ENCODE data around the gene RBMS3. TPM values are rescaled to one million over a fixed set of nuclear protein-coding genes. Genes with fewer than 3 reads are reported as not detected.

The RBMS3 gene
- total and polyA plus RNA-seq, 2 of the 8 experiments (the other 6 are each of a cell fraction or from before 2014, with no cell fraction given): 3.7 to 6.9 TPM

DNA sequence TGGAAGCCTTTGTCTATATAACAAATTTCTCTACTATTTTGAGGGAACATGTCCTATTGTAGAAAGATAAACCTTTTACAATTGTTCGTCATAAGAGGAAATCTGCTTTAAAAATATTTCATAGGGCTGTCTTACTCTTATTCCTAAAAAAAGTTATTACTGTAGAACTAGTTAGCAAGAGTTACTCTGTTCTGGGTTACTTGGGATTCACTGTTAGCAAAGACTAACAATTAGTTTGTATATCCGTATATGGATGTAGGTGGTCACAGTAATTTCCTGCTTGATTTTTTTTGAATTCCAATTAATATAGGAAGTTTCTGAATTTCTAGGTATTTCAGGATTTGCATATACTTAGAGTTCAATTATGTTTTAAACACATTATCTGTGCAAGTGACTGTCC, 413.5 kb downstream of the RBMS3 start:
- H2BK120ac ChIP-seq (replicated peaks; ENCODE audit: low read depth, low read length): no peak overlapping the region
- H3K23ac ChIP-seq (ENCODE audit: insufficient read length): no peak overlapping the region
- H3K23me2 ChIP-seq (ENCODE audit: low read depth, low read length): no peaks in the 10 kb centered on the region
- no peak overlapping the region for H4K91ac ChIP-seq (replicated peaks; ENCODE audit: insufficient read length, low read length)
- DNase-seq (ENCODE audit: low read depth in 1 of 2, low spot score in 2 of 2) (no peak), FAIRE-seq (no peak)
- no peak overlapping the region for H4K5ac ChIP-seq (ENCODE audit: insufficient read length, low read depth, low read length)
- ChIA-PET POLR2A (ENCODE audit: partially characterized antibody) (interaction anchor here (0.7 kb wide), 1 partner anchor 222 kb away, joined by 3 read pairs; no protein-coding TSS in a partner anchor), CTCF (ENCODE audit: partially characterized antibody) (no interaction called here)
- H2AK5ac ChIP-seq (ENCODE audit: low read depth, low read length): no peak overlapping the region
- H3K27ac ChIP-seq (ENCODE audit: low read depth, low read length): no peak overlapping the region
- H2BK5ac ChIP-seq (ENCODE audit: low read depth, low read length): no peak overlapping the region
- H2BK12ac ChIP-seq (ENCODE audit: low read depth, low read length): no peak overlapping the region
- H4K8ac ChIP-seq (ENCODE audit: extremely low read depth, insufficient read depth, low read length): no peak overlapping the region
- H3K4me2 ChIP-seq (ENCODE audit: insufficient read depth in 1 of 2, low read depth in 2 of 2, low read length in 2 of 2): no peak overlapping the region
- no peak overlapping the region for H3K9ac ChIP-seq (replicated peaks in 1 of 4; ENCODE audit: extremely low read depth in 1 of 4, low read depth in 3 of 4, low read length in 3 of 4)
- no peak overlapping the region for H2BK20ac ChIP-seq (ENCODE audit: low read length)
- no peak overlapping the region for H3K14ac ChIP-seq (ENCODE audit: insufficient read length)
- peaks cover 0 to 5% (median 3%) of the 10 kb centered on the region in 4 experiments; a peak in 4 of 7 replicates for H3K4me1 ChIP-seq (replicated peaks in 1 of 4; ENCODE audit: control insufficient read depth in 3 of 4, insufficient read depth in 4 of 4, low read length in 3 of 4)
- no peaks in the 10 kb centered on the region for H3K9me3 ChIP-seq (ENCODE audit: insufficient read depth in 2 of 2, low read depth in 1 of 2, low read length in 1 of 2)
- no peaks in the 10 kb centered on the region for H3K36me3 ChIP-seq (ENCODE audit: control insufficient read depth in 2 of 4, insufficient read depth in 4 of 4, low read length in 3 of 4)
- H3K79me2 ChIP-seq (ENCODE audit: control insufficient read depth in 1 of 2, insufficient read depth in 2 of 2, low read length in 2 of 2): no peaks in the 10 kb centered on the region
- H3K4ac ChIP-seq (replicated peaks; ENCODE audit: insufficient read length, low read depth, low read length): no peak overlapping the region
- H3K4me3 ChIP-seq (ENCODE audit: extremely low read depth in 1 of 4, insufficient read depth in 2 of 4, low read depth in 3 of 4, low read length in 4 of 4): no peak overlapping the region
- H4K20me1 ChIP-seq (replicated peaks in 1 of 2; ENCODE audit: control insufficient read depth in 1 of 2, insufficient read depth in 2 of 2, low read length in 2 of 2): no peaks in the 10 kb centered on the region
- peaks cover 0 to 1% (median 0%) of the 10 kb centered on the region in 4 experiments; a peak in 1 of 7 replicates for H3K27me3 ChIP-seq (replicated peaks in 1 of 4; ENCODE audit: control insufficient read depth in 3 of 4, extremely low read depth in 1 of 4, insufficient read depth in 3 of 4, low read length in 3 of 4)
- no peak overlapping the region for H2BK15ac ChIP-seq (ENCODE audit: low read length)
- no peak overlapping the region for H3K56ac ChIP-seq (replicated peaks; ENCODE audit: insufficient read length, low read depth, low read length)
- H3K79me1 ChIP-seq (ENCODE audit: low read depth, low read length): no peaks in the 10 kb centered on the region
- H2AFZ ChIP-seq (ENCODE audit: low read length): no peak overlapping the region
- 74% methylated on average over 2 of the region's 2 CpGs; no CpG with 5 or more reads in 1 of the 2 experiments for WGBS, 2 experiments (ENCODE audit: extremely low coverage in 1 of 2, insufficient coverage in 1 of 2, insufficient read length in 1 of 2, insufficient replicate concordance in 2 of 2, low coverage in 1 of 2, low lambda C conversion rate in 2 of 2, missing lambda C conversion rate in 1 of 2)
- H3K18ac ChIP-seq (ENCODE audit: extremely low read depth, low read length): no peak overlapping the region
- no peak for TF ChIP-seq SP4 (IDR thresholded peaks at IDR 0.05; ENCODE audit: low read length)
- TF ChIP-seq, protein P1, sequence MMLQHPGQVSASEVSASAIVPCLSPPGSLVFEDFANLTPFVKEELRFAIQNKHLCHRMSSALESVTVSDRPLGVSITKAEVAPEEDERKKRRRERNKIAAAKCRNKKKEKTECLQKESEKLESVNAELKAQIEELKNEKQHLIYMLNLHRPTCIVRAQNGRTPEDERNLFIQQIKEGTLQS (IDR thresholded peaks at IDR 0.05; ENCODE audit: insufficient read depth, low read depth, low read length): no peak
- TF ChIP-seq SUZ12 (IDR thresholded peaks at IDR 0.05; ENCODE audit: low read length): no peak
- no peak for TF ChIP-seq SAP30 (IDR thresholded peaks at IDR 0.05; ENCODE audit: insufficient read depth, insufficient replicate concordance, low read length)
- no peak for TF ChIP-seq PHF8 (conservative IDR thresholded peaks at IDR 0.05; ENCODE audit: low read depth, low read length)
- TF ChIP-seq TBP (IDR thresholded peaks at IDR 0.05; ENCODE audit: low read depth, low read length): no peak
- no peak for TF ChIP-seq KDM4A (IDR thresholded peaks at IDR 0.05; ENCODE audit: low read depth, low read length, severe bottlenecking)
- TF ChIP-seq JUND (IDR thresholded peaks at IDR 0.05; ENCODE audit: low read length): no peak
- no peak for TF ChIP-seq EP300 (IDR thresholded peaks at IDR 0.05; ENCODE audit: borderline replicate concordance in 1 of 2, low read depth in 2 of 2, low read length in 2 of 2)
- TF ChIP-seq POU5F1 (IDR thresholded peaks at IDR 0.05; ENCODE audit: low read depth, low read length): no peak
- TF ChIP-seq BACH1 (IDR thresholded peaks at IDR 0.05; ENCODE audit: low read length): no peak
- TF ChIP-seq NANOG (IDR thresholded peaks at IDR 0.05; ENCODE audit: insufficient read depth, low read depth, low read length, poor library complexity, severe bottlenecking): no peak
- no peak for TF ChIP-seq MAFK (IDR thresholded peaks at IDR 0.05; ENCODE audit: low read depth, low read length)
- no peak for TF ChIP-seq YY1 (IDR thresholded peaks at IDR 0.05; ENCODE audit: low read depth, low read length)
